GM12864 (cell line): ENCODE measurements around the gene EWSR1.

Source experiments
- DNase-seq: peaks from one replicate; pipeline ENCODE4 v3.0.0-alpha.2; 2011; ENCODE audit warnings: low read depth
- H3K4me3 ChIP-seq: 2 replicates; pipeline ENCODE4 v1.5.1; 2011; ENCODE audit warnings: mild to moderate bottlenecking, low read depth, low read length, control low read depth
- CTCF ChIP-seq: IDR thresholded peaks from 2 replicates; pipeline ENCODE4 v1.5.1; 2011; ENCODE audit warnings: low read depth, mild to moderate bottlenecking, moderate library complexity, low read length, control low read depth, inconsistent platforms; ENCODE audit errors: missing control alignments

The EWSR1 gene

GRCh38 chr22:29259253-29259899 lies 8.7 kb upstream of the EWSR1 start:
- TF ChIP-seq CTCF: no peak
- H3K4me3 ChIP-seq: no peak overlapping the region
- no peak for DNase-seq

- H3K4me3 ChIP-seq: no peak overlapping the region
- DNase-seq: no peak
- no peak for TF ChIP-seq CTCF
Measured at GRCh38 chr22:29260031-29260560, 8.0 kb upstream of the EWSR1 start.

GRCh38 chr22:29260601-29261315 lies 7.3 kb upstream of the EWSR1 start:
- no peak overlapping the region for H3K4me3 ChIP-seq
- no peak for DNase-seq
- no peak for TF ChIP-seq CTCF

GRCh38 chr22:29263791-29264276 lies 4.2 kb upstream of the EWSR1 start:
- H3K4me3 ChIP-seq: no peak overlapping the region
- no peak for DNase-seq
- no peak for TF ChIP-seq CTCF

- H3K4me3 ChIP-seq: no peak overlapping the region
- no peak for DNase-seq
- TF ChIP-seq CTCF: no peak
Measured at GRCh38 chr22:29265305-29265704, 2.8 kb upstream of the EWSR1 start.

- H3K4me3 ChIP-seq: no peak overlapping the region
- no peak for DNase-seq
- TF ChIP-seq CTCF: no peak
Measured at GRCh38 chr22:29265929-29266328, 2.1 kb upstream of the EWSR1 start.
